Activated naive CD4-positive, alpha-beta T cell treated with anti-CD3 and anti-CD28 coated beads for 36 hours (primary cell): Measurements from ENCODE around the gene CD33. TPM values are rescaled to one million over a fixed set of nuclear protein-coding genes. Genes with fewer than 3 reads are reported as not detected.

Source experiments
- CTCF ChIA-PET: fragments of 350-600 bp; sonication (Branson Sonifier 250); formaldehyde crosslinking; loops from one replicate; lab custom pipeline; 2021; ENCODE audit warnings: antibody characterized with exemption; lab: Charles Lee
- DNase-seq: peaks from one replicate; pipeline ENCODE4 v3.0.0-alpha.2; 2020
- H3K27ac Mint-ChIP-seq: one replicate; pipeline ENCODE4 v1.8.0; 2021; ENCODE audit warnings: mild to moderate bottlenecking, mixed read lengths
- H3K27me3 Mint-ChIP-seq: one replicate; pipeline ENCODE4 v1.8.0; 2021; ENCODE audit warnings: low read depth, mixed read lengths
- H3K36me3 Mint-ChIP-seq: one replicate; pipeline ENCODE4 v1.8.0; 2021; ENCODE audit warnings: low read depth, mixed read lengths
- H3K4me1 Mint-ChIP-seq: one replicate; pipeline ENCODE4 v1.8.0; 2021; ENCODE audit warnings: low read depth, mixed read lengths
- H3K4me3 Mint-ChIP-seq: one replicate; pipeline ENCODE4 v1.8.0; 2021; ENCODE audit warnings: mild to moderate bottlenecking, moderate library complexity, mixed read lengths
- H3K9me3 Mint-ChIP-seq: one replicate; pipeline ENCODE4 v1.8.0; 2021; ENCODE audit warnings: mixed read lengths
- intact Hi-C: fragments of 100-400 bp; cut with micrococcal nuclease; formaldehyde crosslinking; loops from one replicate; pipeline ENCODE4 v1.15.1; 2023
- total RNA-seq, 2 experiments: library from RNA; stranded (reverse); gene quantifications; one replicate each; pipeline ENCODE4 v1.2.3, GENCODE V29; 2021

CD33 gene
- total RNA-seq, 2 experiments from 2014 or later = 0.69 to 1.1 TPM

DNA sequence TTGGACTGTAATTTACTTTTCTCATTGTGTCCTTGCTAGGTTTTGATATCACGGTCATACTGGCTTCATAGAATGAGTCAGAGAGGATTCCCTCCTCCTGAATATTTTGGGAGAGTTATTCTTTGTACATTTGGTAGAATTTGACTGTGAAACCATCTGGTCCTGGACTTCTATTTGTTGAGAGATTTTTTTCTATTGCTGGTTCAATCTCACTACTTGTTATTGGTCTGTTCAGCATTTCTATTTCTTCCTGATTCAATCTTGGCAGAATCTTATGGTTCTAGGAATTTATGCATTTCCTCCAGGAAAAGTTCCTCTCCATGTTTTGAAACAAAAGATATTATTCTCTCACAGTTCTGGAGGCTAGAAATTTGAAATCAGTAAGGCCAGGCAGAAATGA lies 4.9 kb upstream of the CD33 start:
- Mint-ChIP-seq H3K36me3 (no peaks in the 10 kb centered on the region), H3K27ac (no peak overlapping the region), H3K4me1 (peaks cover 3% of the 10 kb centered on the region), H3K4me3 (no peak overlapping the region), H3K27me3 (peaks cover 38% of the 10 kb centered on the region), H3K9me3 (no peaks in the 10 kb centered on the region)
- intact Hi-C loops = no loop called here
- CTCF ChIA-PET = no interaction called here
- no peak for DNase-seq

DNA sequence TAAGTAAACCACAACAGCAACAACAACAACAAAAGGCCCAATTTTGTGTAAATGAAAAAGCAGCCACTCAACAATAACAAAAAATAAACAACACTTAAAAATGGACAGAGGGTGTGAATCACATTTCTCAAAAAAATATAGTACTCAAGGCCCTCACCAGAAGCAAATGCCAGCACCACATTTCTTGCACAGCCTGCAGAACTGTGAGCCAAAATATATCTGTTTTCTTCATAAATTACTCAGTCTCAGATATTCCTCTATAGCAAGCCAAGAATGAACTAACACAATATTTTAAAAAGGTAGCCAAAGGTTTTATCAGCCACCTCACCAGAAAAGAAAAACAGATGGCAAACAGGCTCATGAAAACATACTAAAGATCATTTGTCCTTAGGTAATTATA lies 3.9 kb upstream of the CD33 start:
- intact Hi-C loops = no loop called here
- no peak overlapping the region for H3K4me3 Mint-ChIP-seq
- no peak overlapping the region for H3K27ac Mint-ChIP-seq
- H3K27me3 Mint-ChIP-seq = peaks cover 46% of the 10 kb centered on the region
- no peaks in the 10 kb centered on the region for H3K36me3 Mint-ChIP-seq
- H3K9me3 Mint-ChIP-seq = no peaks in the 10 kb centered on the region
- DNase-seq = no peak
- H3K4me1 Mint-ChIP-seq = peaks cover 4% of the 10 kb centered on the region
- CTCF ChIA-PET = no interaction called here

DNA sequence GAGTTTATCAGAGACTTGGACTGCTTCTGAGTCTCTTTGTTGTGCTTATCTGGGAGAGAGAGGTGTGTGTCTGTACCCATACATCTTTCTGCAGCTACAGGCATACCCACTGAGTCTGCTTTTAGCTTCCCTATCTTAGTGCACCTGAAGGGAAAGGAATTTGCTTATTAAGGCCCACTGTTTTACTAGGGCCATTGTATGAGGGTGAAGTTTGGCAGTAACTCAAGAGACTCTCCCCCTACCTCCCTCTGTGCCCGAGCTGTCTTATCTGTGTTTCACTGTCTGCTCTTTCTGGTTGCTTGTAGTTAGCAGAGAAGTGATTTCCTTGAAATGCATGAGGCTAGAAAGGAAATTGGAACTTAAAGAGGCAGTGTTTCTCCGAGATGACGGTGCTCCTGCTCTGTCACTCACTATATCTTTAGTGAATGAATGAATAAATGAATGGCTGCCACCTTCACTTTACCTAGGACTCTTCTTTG lies 678 bp upstream of the CD33 start:
- H3K36me3 Mint-ChIP-seq = no peaks in the 10 kb centered on the region
- no peak overlapping the region for H3K27ac Mint-ChIP-seq
- intact Hi-C loops = no loop called here
- DNase-seq = no peak
- CTCF ChIA-PET = no interaction called here
- no peaks in the 10 kb centered on the region for H3K9me3 Mint-ChIP-seq
- peaks cover 58% of the 10 kb centered on the region for H3K27me3 Mint-ChIP-seq
- H3K4me3 Mint-ChIP-seq = no peak overlapping the region
- peaks cover 4% of the 10 kb centered on the region for H3K4me1 Mint-ChIP-seq

DNA sequence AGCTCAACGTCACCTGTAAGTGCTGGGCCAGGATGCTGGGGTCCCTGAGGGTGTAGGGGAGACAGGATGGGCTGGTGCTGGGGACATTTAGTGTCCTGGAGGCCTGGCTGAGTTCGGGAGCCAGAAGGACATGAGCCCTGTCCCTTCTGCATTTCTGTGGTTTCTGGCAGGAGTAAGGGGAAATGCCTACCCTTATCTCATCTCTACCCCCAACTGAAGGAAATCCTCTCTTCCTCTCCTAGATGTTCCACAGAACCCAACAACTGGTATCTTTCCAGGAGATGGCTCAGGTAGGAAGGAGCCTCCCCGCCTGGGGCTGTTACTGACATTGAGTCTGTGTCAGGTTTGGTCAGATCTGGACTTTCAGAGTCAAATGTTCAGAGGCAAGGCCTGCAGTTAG lies 1.2 kb downstream of the CD33 start:
- no peak overlapping the region for H3K4me3 Mint-ChIP-seq
- peaks cover 1% of the 10 kb centered on the region for H3K4me1 Mint-ChIP-seq
- no peaks in the 10 kb centered on the region for H3K9me3 Mint-ChIP-seq
- no peak for DNase-seq
- H3K27me3 Mint-ChIP-seq = peaks cover 62% of the 10 kb centered on the region
- CTCF ChIA-PET = no interaction called here
- H3K27ac Mint-ChIP-seq = no peak overlapping the region
- no peaks in the 10 kb centered on the region for H3K36me3 Mint-ChIP-seq
- intact Hi-C loops = no loop called here

DNA sequence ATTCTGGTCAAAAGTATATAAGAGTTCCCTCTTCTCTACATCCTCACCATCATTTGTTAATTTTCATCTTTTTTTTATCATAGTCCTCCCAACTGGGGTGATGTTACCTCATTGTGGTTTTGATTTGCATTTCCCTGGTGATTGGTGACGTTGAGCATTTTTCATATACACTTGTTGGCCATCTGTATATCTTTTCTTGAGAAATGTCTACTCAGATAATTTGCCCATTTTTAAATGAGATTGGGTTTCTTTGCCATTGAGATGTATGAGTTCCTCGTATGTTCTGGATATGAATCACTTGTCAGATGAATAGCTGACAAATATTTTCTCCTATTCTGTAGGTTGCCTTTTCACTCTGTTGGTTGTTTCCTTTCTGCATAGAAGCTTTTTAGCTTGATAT lies 2.4 kb downstream of the CD33 start:
- Mint-ChIP-seq H3K4me3 (no peak overlapping the region), H3K9me3 (no peaks in the 10 kb centered on the region), H3K36me3 (no peaks in the 10 kb centered on the region), H3K4me1 (peaks cover 1% of the 10 kb centered on the region), H3K27me3 (peaks cover 62% of the 10 kb centered on the region), H3K27ac (no peak overlapping the region)
- no peak for DNase-seq
- CTCF ChIA-PET = no interaction called here
- intact Hi-C loops = no loop called here

DNA sequence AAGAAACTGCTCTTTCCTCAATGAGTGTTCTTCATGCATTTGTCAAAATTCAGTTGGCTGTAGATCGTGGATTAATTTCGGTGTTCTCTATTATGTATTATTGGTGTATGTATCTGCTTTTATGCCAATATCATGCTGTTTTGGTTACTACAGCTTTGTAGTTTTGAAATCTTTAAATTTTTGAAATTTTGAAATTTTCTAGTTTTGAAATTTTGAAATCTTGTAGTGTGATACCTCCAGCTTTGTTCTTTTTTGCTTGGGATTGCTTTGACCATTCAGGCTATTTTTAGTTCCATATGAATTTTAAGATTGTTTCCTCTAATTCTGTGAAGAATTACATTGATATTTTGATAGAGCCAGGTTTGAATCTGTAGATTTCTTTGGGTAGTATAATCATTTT lies 3.1 kb downstream of the CD33 start:
- H3K27me3 Mint-ChIP-seq = peaks cover 62% of the 10 kb centered on the region
- no peaks in the 10 kb centered on the region for H3K36me3 Mint-ChIP-seq
- H3K9me3 Mint-ChIP-seq = no peaks in the 10 kb centered on the region
- no peak overlapping the region for H3K4me3 Mint-ChIP-seq
- CTCF ChIA-PET = no interaction called here
- intact Hi-C loops = no loop called here
- peaks cover 1% of the 10 kb centered on the region for H3K4me1 Mint-ChIP-seq
- no peak overlapping the region for H3K27ac Mint-ChIP-seq
- DNase-seq = no peak

DNA sequence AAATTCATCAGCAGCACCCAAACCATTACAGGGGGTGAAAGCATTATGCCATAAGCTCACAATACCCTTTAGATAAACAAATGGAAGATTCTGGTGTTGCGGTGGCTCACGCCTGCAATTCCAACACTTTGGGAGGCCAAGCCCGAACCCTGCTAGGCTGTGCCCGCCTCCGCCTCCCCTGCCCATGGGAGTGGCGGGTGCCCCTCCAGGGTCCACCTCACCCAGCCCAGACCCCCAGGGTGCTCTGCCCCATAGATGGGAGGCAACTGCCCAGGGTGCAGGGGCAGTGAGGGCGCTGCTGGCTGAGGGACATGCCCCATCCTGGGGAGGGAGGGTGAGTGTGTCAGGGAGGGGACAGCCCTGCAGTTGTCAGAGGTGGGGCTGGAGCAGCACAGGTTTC lies 16.0 kb downstream of the CD33 start:
- CTCF ChIA-PET = no interaction called here
- no peaks in the 10 kb centered on the region for H3K36me3 Mint-ChIP-seq
- intact Hi-C loops = no loop called here
- peaks cover 4% of the 10 kb centered on the region for H3K4me1 Mint-ChIP-seq
- no peak overlapping the region for H3K4me3 Mint-ChIP-seq
- peaks cover 9% of the 10 kb centered on the region for H3K27me3 Mint-ChIP-seq
- H3K9me3 Mint-ChIP-seq = no peaks in the 10 kb centered on the region
- H3K27ac Mint-ChIP-seq = no peak overlapping the region
- no peak for DNase-seq

DNA sequence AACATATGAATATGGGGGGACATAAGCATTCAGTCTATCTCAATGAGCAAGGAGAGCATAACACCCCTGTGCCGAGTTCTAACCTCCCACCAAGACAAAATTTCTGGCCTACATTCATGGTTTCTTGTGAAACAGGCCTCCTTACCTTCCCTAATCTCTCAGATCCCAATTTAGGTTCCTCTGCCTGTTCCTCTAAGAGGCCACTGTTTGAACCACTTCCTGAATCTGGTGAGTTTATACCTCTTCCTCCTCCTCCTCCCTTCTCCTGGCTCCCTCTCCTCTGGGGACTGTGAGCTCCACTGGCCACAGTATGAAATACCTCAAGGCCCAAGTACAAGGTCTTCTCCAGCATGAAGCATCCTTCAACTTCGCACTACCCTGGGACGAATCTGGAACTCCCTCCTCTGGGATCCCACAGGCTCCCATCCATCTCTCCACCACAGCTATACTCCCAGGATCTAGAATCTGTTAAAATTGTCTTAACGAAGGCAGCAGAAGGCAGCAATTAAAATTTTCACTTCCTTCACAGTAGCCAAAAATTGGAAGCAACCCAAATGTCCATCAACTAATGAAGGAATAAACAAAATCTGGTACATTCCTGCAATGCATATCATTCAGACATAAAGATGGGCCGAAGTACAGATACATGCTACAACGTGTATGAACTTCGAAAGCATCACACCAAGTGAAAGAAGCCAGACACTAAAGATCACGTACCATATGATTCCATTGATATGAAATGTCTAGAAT lies 18.2 kb downstream of the CD33 start:
- no peak overlapping the region for H3K4me3 Mint-ChIP-seq
- no peaks in the 10 kb centered on the region for H3K36me3 Mint-ChIP-seq
- H3K4me1 Mint-ChIP-seq = peaks cover 5% of the 10 kb centered on the region
- intact Hi-C loops = no loop called here
- CTCF ChIA-PET = interaction anchor here (1.0 kb wide), 1 partner anchor 230 kb away, joined by 6 read pairs; no protein-coding TSS in a partner anchor
- no peak overlapping the region for H3K27ac Mint-ChIP-seq
- H3K27me3 Mint-ChIP-seq = peaks cover 9% of the 10 kb centered on the region
- no peaks in the 10 kb centered on the region for H3K9me3 Mint-ChIP-seq
- DNase-seq = no peak

DNA sequence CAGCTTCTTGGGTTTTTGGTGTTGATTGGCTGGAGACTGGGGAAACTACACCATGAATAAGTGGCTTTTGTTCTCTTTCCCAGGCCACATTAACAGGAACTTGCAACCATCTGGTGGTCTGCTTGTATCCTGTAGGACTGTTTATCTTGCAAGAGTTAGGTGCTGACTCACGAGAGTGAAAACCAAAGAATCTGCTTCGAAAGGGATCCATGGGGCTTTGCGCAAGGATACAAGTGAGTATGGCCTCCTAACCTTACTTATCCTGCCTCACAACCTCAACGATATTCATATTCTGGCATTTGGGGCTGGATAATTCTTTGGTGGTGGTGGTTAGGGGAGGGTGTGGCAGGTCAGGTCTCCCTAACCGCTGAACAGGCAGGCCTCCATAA lies 21.3 kb downstream of the CD33 start:
- no peak overlapping the region for H3K27ac Mint-ChIP-seq
- CTCF ChIA-PET = interaction anchor here (0.6 kb wide), 1 partner anchor 9 kb away, joined by 3 read pairs; no protein-coding TSS in a partner anchor
- peaks cover 4% of the 10 kb centered on the region for H3K27me3 Mint-ChIP-seq
- no peaks in the 10 kb centered on the region for H3K36me3 Mint-ChIP-seq
- no peak for DNase-seq
- H3K4me3 Mint-ChIP-seq = no peak overlapping the region
- intact Hi-C loops = no loop called here
- no peaks in the 10 kb centered on the region for H3K9me3 Mint-ChIP-seq
- peaks cover 5% of the 10 kb centered on the region for H3K4me1 Mint-ChIP-seq

DNA sequence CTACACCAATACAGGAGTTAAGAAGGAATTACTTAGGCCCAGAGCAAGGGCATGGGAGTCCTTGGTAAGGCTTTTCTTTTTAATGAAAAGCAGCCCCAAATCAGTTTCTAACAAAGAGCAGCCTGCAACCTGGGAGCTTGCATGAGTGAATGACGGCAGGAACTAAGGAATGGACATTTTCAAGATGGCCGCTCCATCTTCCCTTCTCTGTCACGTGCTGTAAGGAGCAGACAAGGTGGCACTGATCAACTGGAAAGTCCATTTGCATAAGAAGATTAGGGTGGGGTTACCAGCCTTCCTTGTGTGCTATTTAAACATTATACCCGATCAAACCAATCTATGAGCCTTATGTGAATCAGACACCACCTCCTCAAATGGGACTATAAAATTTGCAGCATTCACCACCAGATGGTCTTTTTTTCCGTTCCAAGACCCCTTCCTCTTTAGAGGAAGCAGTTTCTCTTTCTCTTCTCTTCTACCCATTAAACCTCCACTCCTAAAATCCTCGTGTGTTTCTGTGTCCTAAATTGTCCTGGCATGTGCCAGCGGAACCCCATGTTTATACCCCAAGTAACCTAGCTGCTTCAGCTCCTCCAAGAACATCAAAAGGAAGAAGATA lies 23.2 kb downstream of the CD33 start:
- no peak for DNase-seq
- H3K27ac Mint-ChIP-seq = no peak overlapping the region
- no peaks in the 10 kb centered on the region for H3K36me3 Mint-ChIP-seq
- CTCF ChIA-PET = interaction anchor here (0.7 kb wide), 1 partner anchor 264 kb away, joined by 3 read pairs; the partner anchor contains the start of gene KLK7
- intact Hi-C loops = no loop called here
- H3K27me3 Mint-ChIP-seq = peaks cover 2% of the 10 kb centered on the region
- H3K4me3 Mint-ChIP-seq = no peak overlapping the region
- H3K4me1 Mint-ChIP-seq = peaks cover 5% of the 10 kb centered on the region
- H3K9me3 Mint-ChIP-seq = no peaks in the 10 kb centered on the region

DNA sequence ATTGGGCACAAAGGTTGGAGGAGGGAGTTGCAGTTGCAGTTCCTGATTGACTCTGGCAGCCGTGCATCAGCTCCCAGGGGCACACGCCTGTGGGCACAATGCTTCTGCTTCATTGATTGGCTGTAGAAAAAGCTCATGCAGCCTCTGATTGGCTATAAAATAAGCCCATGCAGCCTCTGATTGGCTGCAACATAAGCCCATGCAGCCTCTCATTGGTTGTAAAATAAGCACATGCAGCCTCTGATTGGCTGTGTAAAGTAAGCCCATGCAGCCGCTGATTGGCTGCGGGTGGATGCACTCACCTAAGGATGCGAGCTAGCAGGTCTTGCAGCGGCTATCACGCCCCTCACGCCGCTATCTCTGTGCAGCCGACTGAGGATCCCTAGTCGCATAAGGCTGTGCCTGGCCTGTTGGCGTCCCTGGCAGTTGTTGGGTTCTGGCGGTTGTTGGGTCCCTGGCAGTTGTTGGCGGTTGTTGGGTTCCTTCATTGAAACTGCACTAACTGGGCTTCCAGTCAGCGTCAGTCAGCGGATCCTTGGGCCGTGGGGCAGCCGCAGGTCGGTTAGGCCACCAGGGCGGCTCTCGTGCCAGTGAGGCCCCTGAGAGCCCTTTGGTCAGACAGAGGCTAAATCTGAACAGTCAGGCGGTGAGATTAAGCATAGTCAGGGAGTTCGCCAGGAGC lies 26.0 kb downstream of the CD33 start, which contains the start of gene SIGLECL1:
SIGLECL1 (plus strand) TSS at position 295 of the 682 bp plus-strand sequence. CDS start 12,993 bp downstream, outside the sequence.
- H3K27me3 Mint-ChIP-seq = peaks cover 3% of the 10 kb centered on the region
- DNase-seq = no peak
- intact Hi-C loops = no loop called here
- no peak within 1 kb of the TSS for H3K27ac Mint-ChIP-seq
- peaks cover 2% of the 10 kb centered on the region for H3K4me1 Mint-ChIP-seq
- H3K9me3 Mint-ChIP-seq = no peaks in the 10 kb centered on the region
- CTCF ChIA-PET = interaction anchor here (1.0 kb wide), 1 partner anchor 9 kb away, joined by 4 read pairs; no protein-coding TSS in a partner anchor
- H3K36me3 Mint-ChIP-seq = no peaks in the 10 kb centered on the region
- no peak within 1 kb of the TSS for H3K4me3 Mint-ChIP-seq

DNA sequence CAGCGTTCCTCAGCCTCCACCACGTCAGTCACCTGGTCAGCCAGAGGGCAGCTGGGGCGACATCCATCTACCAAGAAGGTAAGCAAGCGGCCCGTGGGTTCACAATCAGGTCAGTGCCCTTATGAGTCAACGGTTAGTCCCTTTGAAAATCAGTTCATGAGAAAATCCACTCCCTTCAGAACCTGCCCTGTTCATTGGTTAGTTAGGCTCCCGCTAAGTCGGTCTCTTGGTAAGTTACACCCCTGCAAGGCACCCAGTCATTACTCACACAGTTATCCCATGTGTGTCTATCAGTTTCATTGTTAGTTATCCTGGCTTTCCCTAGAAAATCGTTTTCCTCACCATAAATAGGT lies 26.6 kb downstream of the CD33 start:
- CTCF ChIA-PET = interaction anchor here (1.0 kb wide), 1 partner anchor 9 kb away, joined by 4 read pairs; no protein-coding TSS in a partner anchor
- no peaks in the 10 kb centered on the region for H3K4me1 Mint-ChIP-seq
- H3K36me3 Mint-ChIP-seq = no peaks in the 10 kb centered on the region
- DNase-seq = no peak
- H3K9me3 Mint-ChIP-seq = no peaks in the 10 kb centered on the region
- intact Hi-C loops = no loop called here
- H3K4me3 Mint-ChIP-seq = no peak overlapping the region
- H3K27ac Mint-ChIP-seq = no peak overlapping the region
- peaks cover 3% of the 10 kb centered on the region for H3K27me3 Mint-ChIP-seq
